Ishikawa (cell line): Measurements from ENCODE around the gene ADPRM.

Experiments
- EP300 ChIP-seq: IDR thresholded peaks from 2 replicates; pipeline ENCODE4 v1.6.1; 2012; ENCODE audit warnings: borderline replicate concordance
- FOXM1 ChIP-seq: IDR thresholded peaks from 2 replicates; pipeline ENCODE4 v1.6.1; 2012; ENCODE audit warnings: low read depth, borderline replicate concordance
- RAD21 ChIP-seq: IDR thresholded peaks from 2 replicates; pipeline ENCODE4 v1.6.1; 2012; ENCODE audit warnings: low read depth
- TAF1 ChIP-seq: IDR thresholded peaks from 2 replicates; pipeline ENCODE4 v1.6.1; 2012; ENCODE audit warnings: low read depth, mild to moderate bottlenecking
- TEAD4 ChIP-seq: IDR thresholded peaks from 2 replicates; pipeline ENCODE4 v1.6.1; 2012
- YY1 ChIP-seq: IDR thresholded peaks from 2 replicates; pipeline ENCODE4 v1.6.1; 2012; ENCODE audit warnings: low read depth
- TF ChIP-seq, protein P1 (sequence below): IDR thresholded peaks from 2 replicates; pipeline ENCODE4 v1.6.1; 2012
- TF ChIP-seq, protein P2 (sequence below): IDR thresholded peaks from 2 replicates; pipeline ENCODE4 v1.6.1; 2012; ENCODE audit warnings: low read depth, mild to moderate bottlenecking

DNA sequence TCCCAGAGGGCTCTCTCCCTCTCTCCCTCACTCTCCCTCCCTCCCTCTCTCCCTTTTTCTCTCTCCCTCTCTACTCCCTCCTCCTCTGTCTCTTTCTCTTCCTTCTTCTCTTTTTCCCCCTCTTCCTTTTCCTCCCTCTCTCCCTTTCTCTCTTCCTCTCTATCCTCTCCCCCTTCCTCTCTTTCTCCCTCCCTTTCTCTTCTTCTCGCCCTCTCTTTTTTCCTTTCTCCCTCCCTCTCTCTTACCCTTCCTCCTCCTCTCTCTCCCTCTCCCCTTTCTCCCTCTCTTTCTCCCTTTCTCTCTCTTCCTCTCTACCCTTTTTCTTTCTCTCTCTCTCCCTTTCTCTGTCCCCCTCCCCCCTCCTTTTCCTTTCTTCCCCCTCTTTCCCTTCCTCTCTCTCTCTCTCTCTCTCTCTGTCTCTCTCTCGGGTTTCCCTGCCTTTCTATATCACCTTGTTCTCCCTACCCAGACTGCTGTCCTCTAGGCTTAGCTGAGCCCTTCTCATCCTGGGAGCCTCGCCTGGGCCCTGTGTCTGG lies 58.3 kb downstream of the ADPRM start:
- TF ChIP-seq TEAD4 (no peak), EP300 (no peak), FOXM1 (no peak), YY1 (no peak), TAF1 (no peak), RAD21 (no peak)
- TF ChIP-seq, protein P1, sequence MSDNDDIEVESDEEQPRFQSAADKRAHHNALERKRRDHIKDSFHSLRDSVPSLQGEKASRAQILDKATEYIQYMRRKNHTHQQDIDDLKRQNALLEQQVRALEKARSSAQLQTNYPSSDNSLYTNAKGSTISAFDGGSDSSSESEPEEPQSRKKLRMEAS = no peak
- TF ChIP-seq, protein P2, sequence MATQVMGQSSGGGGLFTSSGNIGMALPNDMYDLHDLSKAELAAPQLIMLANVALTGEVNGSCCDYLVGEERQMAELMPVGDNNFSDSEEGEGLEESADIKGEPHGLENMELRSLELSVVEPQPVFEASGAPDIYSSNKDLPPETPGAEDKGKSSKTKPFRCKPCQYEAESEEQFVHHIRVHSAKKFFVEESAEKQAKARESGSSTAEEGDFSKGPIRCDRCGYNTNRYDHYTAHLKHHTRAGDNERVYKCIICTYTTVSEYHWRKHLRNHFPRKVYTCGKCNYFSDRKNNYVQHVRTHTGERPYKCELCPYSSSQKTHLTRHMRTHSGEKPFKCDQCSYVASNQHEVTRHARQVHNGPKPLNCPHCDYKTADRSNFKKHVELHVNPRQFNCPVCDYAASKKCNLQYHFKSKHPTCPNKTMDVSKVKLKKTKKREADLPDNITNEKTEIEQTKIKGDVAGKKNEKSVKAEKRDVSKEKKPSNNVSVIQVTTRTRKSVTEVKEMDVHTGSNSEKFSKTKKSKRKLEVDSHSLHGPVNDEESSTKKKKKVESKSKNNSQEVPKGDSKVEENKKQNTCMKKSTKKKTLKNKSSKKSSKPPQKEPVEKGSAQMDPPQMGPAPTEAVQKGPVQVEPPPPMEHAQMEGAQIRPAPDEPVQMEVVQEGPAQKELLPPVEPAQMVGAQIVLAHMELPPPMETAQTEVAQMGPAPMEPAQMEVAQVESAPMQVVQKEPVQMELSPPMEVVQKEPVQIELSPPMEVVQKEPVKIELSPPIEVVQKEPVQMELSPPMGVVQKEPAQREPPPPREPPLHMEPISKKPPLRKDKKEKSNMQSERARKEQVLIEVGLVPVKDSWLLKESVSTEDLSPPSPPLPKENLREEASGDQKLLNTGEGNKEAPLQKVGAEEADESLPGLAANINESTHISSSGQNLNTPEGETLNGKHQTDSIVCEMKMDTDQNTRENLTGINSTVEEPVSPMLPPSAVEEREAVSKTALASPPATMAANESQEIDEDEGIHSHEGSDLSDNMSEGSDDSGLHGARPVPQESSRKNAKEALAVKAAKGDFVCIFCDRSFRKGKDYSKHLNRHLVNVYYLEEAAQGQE = no peak
